K562 (cell line): ENCODE data around the gene TAF5. TPM values are rescaled to one million over a fixed set of nuclear protein-coding genes. Genes with fewer than 3 reads are reported as not detected.
A peak's percentile ranks its signal among the peaks of the same experiment; 100 is the strongest.

Experiments
- ATAC-seq: fragments of 200-7000 bp; cut with Tn5 transposase; 3 replicates; pipeline ENCODE4 v1.9.1; 2020; ENCODE audit warnings: moderate library complexity
- BruUV-seq: library from RNA; stranded (reverse); fragments of 400-500 nt; replicated peaks from 2 replicates; lab custom pipeline; 2021; lab: Mats Ljungman, UMichigan
- CTCF ChIA-PET: fragments of 300-600 bp; formaldehyde crosslinking; extraction: SDS; loops from one replicate; lab custom pipeline; 2021; ENCODE audit warnings: low intra/inter-chr PET ratio; lab: Yijun Ruan, JAX
- POLR2A ChIA-PET: fragments of 300-600, 350-650 bp; sonication (Branson Sonifier 250); formaldehyde crosslinking; extraction: SDS; loops from one replicate; lab custom pipeline; 2021; ENCODE audit warnings: antibody characterized with exemption, inconsistent platforms; lab: Yijun Ruan, JAX
- DNase-seq, 4 experiments: peaks; one replicate each; pipeline versions ENCODE4 v3.0.0 to v3.0.0-alpha.2; 2011 to 2018; ENCODE audit warnings: low spot score in 3 of 4, mixed read lengths in 3 of 4; ENCODE audit errors: extremely low read depth in 1 of 4
- FAIRE-seq: peaks from 2 replicates; lab custom pipeline; 2011; peaks lifted over from hg19 to GRCh38; lab: Jason Lieb, UNC
- H2AFZ ChIP-seq: 2 replicates; pipeline ENCODE4 v1.6.0; 2011; ENCODE audit warnings: low read depth, low read length, control low read depth, inconsistent platforms
- H3K27ac ChIP-seq: fragments of 200-600 bp; 3 replicates; pipeline ENCODE4 v1.8.0; 2011; ENCODE audit warnings: low read depth, mild to moderate bottlenecking, control low read depth, inconsistent platforms, low read length, moderate library complexity, mixed read lengths; ENCODE audit errors: extremely low read depth
- H3K27me3 ChIP-seq, 2 experiments: fragments of 300-600 bp in 1 of 2; 2 replicates in 1 of 2; 3 replicates in 1 of 2; pipeline versions ENCODE4 v1.6.0 to v1.8.0; 2011; ENCODE audit warnings: inconsistent platforms in 2 of 2, low read length in 2 of 2, mild to moderate bottlenecking in 1 of 2, mixed read lengths in 1 of 2, moderate library complexity in 1 of 2; ENCODE audit not compliant: control insufficient read depth in 2 of 2, insufficient read depth in 2 of 2
- H3K36me3 ChIP-seq: fragments of 300-600 bp; 3 replicates; pipeline ENCODE4 v1.8.0; 2011; ENCODE audit warnings: mild to moderate bottlenecking, low read length, inconsistent platforms; ENCODE audit not compliant: control insufficient read depth, insufficient read depth
- H3K4me1 ChIP-seq, 2 experiments: fragments of 200-600 bp in 1 of 2; replicated peaks in 1 of 2; 2 replicates in 1 of 2; 3 replicates in 1 of 2; pipeline versions ENCODE4 v1.5.1 to v1.8.0; 2011; ENCODE audit warnings: inconsistent platforms in 2 of 2, low read length in 2 of 2, mild to moderate bottlenecking in 1 of 2, mixed read lengths in 1 of 2, moderate library complexity in 1 of 2; ENCODE audit not compliant: control insufficient read depth in 2 of 2, insufficient read depth in 2 of 2
- H3K4me2 ChIP-seq: 2 replicates; pipeline ENCODE4 v1.6.1; 2011; ENCODE audit warnings: low read length, control low read depth, inconsistent platforms, mixed read lengths; ENCODE audit not compliant: insufficient read depth
- H3K4me3 ChIP-seq: fragments of 200-600 bp; sonication (generic), shearing (Covaris generic); 2 replicates; pipeline ENCODE4 v1.5.1; 2016; ENCODE audit warnings: control low read depth, inconsistent platforms
- H3K79me2 ChIP-seq: fragments of 200-600 bp; 3 replicates; pipeline ENCODE4 v1.8.0; 2011; ENCODE audit warnings: low read length, inconsistent platforms; ENCODE audit not compliant: control insufficient read depth, insufficient read depth
- H3K9ac ChIP-seq, 2 experiments: 2 replicates each; pipeline versions ENCODE4 v1.6.0 to v1.6.1; 2011; ENCODE audit warnings: low read depth in 2 of 2, low read length in 2 of 2, control low read depth in 1 of 2, inconsistent platforms in 1 of 2, mild to moderate bottlenecking in 1 of 2, mixed read lengths in 1 of 2; ENCODE audit not compliant: insufficient read depth in 1 of 2
- H3K9me1 ChIP-seq: one replicate; pipeline ENCODE4 v1.6.0; 2011; ENCODE audit warnings: inconsistent platforms, mild to moderate bottlenecking, low read length, moderate library complexity; ENCODE audit not compliant: control insufficient read depth, insufficient read depth
- H3K9me3 ChIP-seq: replicated peaks from 2 replicates; pipeline ENCODE4 v1.5.1; 2011; ENCODE audit warnings: low read depth, low read length, inconsistent platforms; ENCODE audit not compliant: control insufficient read depth, insufficient read depth
- H4K20me1 ChIP-seq: replicated peaks from 2 replicates; pipeline ENCODE4 v1.6.1; 2011; ENCODE audit warnings: low read length, inconsistent platforms, mixed read lengths; ENCODE audit not compliant: control insufficient read depth, insufficient read depth
- CC2D1A ChIP-seq: fragments of 450-650 bp; IDR thresholded peaks from 2 replicates; pipeline ENCODE4 v1.6.1; 2017; ENCODE audit warnings: mild to moderate bottlenecking
- ELF1 ChIP-seq: fragments of 200-800 bp; sonication (Bioruptor generic); IDR thresholded peaks from 2 replicates; pipeline ENCODE4 v1.6.1; 2016; ENCODE audit warnings: missing genetic modification characterization, missing compliant biosample characterization
- ESRRA ChIP-seq: fragments of 450-650 bp; IDR thresholded peaks from 2 replicates; pipeline ENCODE4 v1.6.1; 2014; ENCODE audit warnings: low read depth, mild to moderate bottlenecking, moderate library complexity, borderline replicate concordance
- HDAC1 ChIP-seq, 2 experiments: fragments of 450-650 bp; IDR thresholded peaks; 2 replicates each; pipeline ENCODE4 v1.6.1; 2016 to 2017; ENCODE audit warnings: inconsistent platforms in 1 of 2, mild to moderate bottlenecking in 1 of 2, moderate library complexity in 1 of 2
- JUN ChIP-seq, 2 experiments: sonication (generic) in 1 of 2; formaldehyde crosslinking in 1 of 2; IDR thresholded peaks; 2 replicates each; pipeline versions ENCODE4 v1.6.1 to v1.8.0; 2012 to 2022; ENCODE audit warnings: borderline replicate concordance in 2 of 2, mild to moderate bottlenecking in 2 of 2, improper control_type of control experiment in 1 of 2, low read depth in 1 of 2, low read length in 1 of 2, missing genetic modification reagents in 1 of 2
- NUFIP1 ChIP-seq: fragments of 450-650 bp; IDR thresholded peaks from 2 replicates; pipeline ENCODE4 v1.6.1; 2018; ENCODE audit not compliant: partially characterized antibody
- SMARCC2 ChIP-seq: fragments of 450-650 bp; IDR thresholded peaks from 2 replicates; pipeline ENCODE4 v1.6.1; 2017; ENCODE audit warnings: antibody characterized with exemption, moderate library complexity, mild to moderate bottlenecking, low read depth
- SPI1 ChIP-seq: IDR thresholded peaks from 2 replicates; pipeline ENCODE4 v1.6.1; 2011; ENCODE audit warnings: low read depth, low read length, control low read depth, borderline replicate concordance
- WGBS: fragments of 100-300 bp; shearing (Covaris generic); methylation state at CpG from one replicate; pipeline ENCODE4 v1.1.6; 2016; ENCODE audit warnings: low coverage, mixed read lengths; ENCODE audit not compliant: insufficient coverage; ENCODE audit errors: missing lambda C conversion rate; 5-methylcytosine and 5-hydroxymethylcytosine counted together
- in situ Hi-C: fragments of 300-500 bp; cut with MboI; formaldehyde crosslinking; loops from 4 replicates; pipeline ENCODE4 v1.15.0; 2018; ENCODE audit warnings: inconsistent platforms, mixed read lengths
- intact Hi-C: fragments of 100-400 bp; cut with micrococcal nuclease; formaldehyde crosslinking; loops from 2 replicates; pipeline ENCODE4 v1.14.2; 2022
- polyA plus RNA-seq, 8 experiments: library from polyadenylated mRNA; depleted of rRNA in 4 of 8; stranded (reverse) in 5 of 8; unstranded in 3 of 8; fragments of >200 nt; fragmentation: Nextera tagmentation in 2 of 8; fragmentation: Illumina TruSeq in 1 of 8; extraction: Ambion mirVana in 2 of 8; extraction: Trizol in 1 of 8; gene quantifications; 2 replicates each; pipeline versions ENCODE4 v1.2.1 to v1.2.3, GENCODE V29; 2011 to 2014; ENCODE audit warnings: inconsistent platforms in 1 of 8, missing spikeins in 1 of 8
- total RNA-seq, 7 experiments: library from RNA; depleted of rRNA in 6 of 7; stranded (reverse); fragments of >200 nt in 6 of 7; fragmentation: Illumina TruSeq in 2 of 7; extraction: Trizol in 2 of 7; gene quantifications; 2 replicates each; pipeline versions ENCODE4 v1.2.1 to v1.2.3, GENCODE V29; 2011 to 2021; ENCODE audit warnings: low replicate concordance in 1 of 7
- TF ChIP-seq, protein P1 (sequence below): fragments of 450-650 bp; IDR thresholded peaks from 2 replicates; pipeline ENCODE4 v1.6.1; 2014; ENCODE audit warnings: low read depth, mild to moderate bottlenecking, moderate library complexity, borderline replicate concordance
- TF ChIP-seq, protein P2 (sequence below): fragments of 450-650 bp; formaldehyde crosslinking; IDR thresholded peaks from 2 replicates; pipeline ENCODE4 v1.4.0; 2020; ENCODE audit warnings: mild to moderate bottlenecking, moderate library complexity

Gene TAF5
- total and polyA plus RNA-seq, 9 of the 15 experiments (the other 6 are each of a cell fraction or from before 2014, with no cell fraction given), result 4.2 to 11.9 (median 9.3) TPM

DNA sequence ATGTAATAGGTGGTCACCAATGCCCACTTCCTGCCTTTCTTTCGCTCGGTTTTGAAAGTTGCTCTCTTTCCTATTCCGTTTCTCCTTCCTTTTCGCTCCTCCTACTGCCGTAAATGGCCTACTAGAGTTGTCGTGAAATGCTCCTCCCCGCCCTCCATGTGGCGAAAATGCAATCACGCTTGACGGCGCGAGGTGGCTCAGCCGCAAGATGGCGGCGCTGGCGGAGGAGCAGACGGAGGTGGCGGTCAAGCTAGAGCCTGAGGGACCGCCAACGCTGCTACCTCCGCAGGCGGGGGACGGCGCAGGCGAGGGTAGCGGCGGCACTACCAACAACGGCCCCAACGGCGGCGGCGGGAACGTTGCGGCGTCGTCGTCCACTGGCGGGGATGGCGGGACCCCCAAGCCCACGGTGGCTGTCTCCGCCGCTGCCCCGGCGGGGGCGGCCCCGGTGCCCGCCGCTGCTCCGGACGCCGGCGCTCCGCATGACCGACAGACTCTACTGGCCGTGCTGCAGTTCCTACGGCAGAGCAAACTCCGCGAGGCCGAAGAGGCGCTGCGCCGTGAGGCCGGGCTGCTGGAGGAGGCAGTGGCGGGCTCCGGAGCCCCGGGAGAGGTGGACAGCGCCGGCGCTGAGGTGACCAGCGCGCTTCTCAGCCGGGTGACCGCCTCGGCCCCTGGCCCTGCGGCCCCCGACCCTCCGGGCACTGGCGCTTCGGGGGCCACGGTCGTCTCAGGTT lies at the start of gene TAF5 (continued):
- TF ChIP-seq, protein P1, sequence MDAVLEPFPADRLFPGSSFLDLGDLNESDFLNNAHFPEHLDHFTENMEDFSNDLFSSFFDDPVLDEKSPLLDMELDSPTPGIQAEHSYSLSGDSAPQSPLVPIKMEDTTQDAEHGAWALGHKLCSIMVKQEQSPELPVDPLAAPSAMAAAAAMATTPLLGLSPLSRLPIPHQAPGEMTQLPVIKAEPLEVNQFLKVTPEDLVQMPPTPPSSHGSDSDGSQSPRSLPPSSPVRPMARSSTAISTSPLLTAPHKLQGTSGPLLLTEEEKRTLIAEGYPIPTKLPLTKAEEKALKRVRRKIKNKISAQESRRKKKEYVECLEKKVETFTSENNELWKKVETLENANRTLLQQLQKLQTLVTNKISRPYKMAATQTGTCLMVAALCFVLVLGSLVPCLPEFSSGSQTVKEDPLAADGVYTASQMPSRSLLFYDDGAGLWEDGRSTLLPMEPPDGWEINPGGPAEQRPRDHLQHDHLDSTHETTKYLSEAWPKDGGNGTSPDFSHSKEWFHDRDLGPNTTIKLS, result peak; percentile 33; the same call in 1 of the 2 replicates
- TF ChIP-seq SPI1 (peak; percentile 50; the same call in 1 of the 2 replicates), ESRRA (peak; percentile 12; the same call in 1 of the 2 replicates), ELF1 (tag) (peak; percentile 78), JUN (IDR thresholded peaks at IDR 0.05; ENCODE audit: borderline replicate concordance, low read depth, low read length) (no peak), JUN (CRISPR knock-in tag; IDR thresholded peaks at IDR 0.05; ENCODE audit: borderline replicate concordance) (no peak), HDAC1 (IDR thresholded peaks at IDR 0.05) (no peak)
- TF ChIP-seq, all 486 proteins: peak for 82

DNA sequence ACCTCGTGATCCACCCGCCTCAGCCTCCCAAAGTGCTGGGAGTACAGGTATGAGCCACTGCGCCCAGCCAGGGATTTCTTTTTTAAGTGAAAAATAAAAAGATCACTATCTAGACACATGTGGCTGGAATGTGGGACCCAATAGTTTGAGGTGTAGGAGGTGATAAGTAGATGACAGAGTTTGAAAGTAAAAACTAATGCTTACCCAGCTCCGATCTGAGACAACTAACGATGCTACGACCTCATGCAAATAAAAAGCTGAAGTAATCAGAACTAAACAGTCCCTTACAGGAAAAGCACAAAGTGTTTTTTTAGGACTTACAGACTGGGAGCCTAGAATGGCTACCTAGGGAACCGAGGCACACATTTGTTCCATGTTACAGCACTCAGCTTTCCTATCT lies 39.9 kb upstream of the TAF5 start:
- intact Hi-C loops, result no loop called here
- H3K79me2 ChIP-seq, result no peaks in the 10 kb centered on the region; the same call in 2 of the 3 replicates
- BruUV-seq, result no TSS peak
- H2AFZ ChIP-seq, result no peak overlapping the region
- H3K36me3 ChIP-seq, result peaks cover 59% of the 10 kb centered on the region; the same call in 2 of the 3 replicates
- no peak overlapping the region for H3K4me2 ChIP-seq
- H3K9me1 ChIP-seq, result no peaks in the 10 kb centered on the region
- TF ChIP-seq, protein P2, sequence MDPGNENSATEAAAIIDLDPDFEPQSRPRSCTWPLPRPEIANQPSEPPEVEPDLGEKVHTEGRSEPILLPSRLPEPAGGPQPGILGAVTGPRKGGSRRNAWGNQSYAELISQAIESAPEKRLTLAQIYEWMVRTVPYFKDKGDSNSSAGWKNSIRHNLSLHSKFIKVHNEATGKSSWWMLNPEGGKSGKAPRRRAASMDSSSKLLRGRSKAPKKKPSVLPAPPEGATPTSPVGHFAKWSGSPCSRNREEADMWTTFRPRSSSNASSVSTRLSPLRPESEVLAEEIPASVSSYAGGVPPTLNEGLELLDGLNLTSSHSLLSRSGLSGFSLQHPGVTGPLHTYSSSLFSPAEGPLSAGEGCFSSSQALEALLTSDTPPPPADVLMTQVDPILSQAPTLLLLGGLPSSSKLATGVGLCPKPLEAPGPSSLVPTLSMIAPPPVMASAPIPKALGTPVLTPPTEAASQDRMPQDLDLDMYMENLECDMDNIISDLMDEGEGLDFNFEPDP, result no peak
- no peak for TF ChIP-seq NUFIP1
- no peak for TF ChIP-seq SMARCC2
- no peak for TF ChIP-seq CC2D1A
- WGBS, result 94% methylated on average over 5 of the region's 7 CpGs
- no peak overlapping the region for H3K27ac ChIP-seq
- ChIA-PET CTCF (no interaction called here), POLR2A (no interaction called here)
- no peaks in the 10 kb centered on the region; the same call in 1 of the 2 replicates for H3K9me3 ChIP-seq
- H3K4me3 ChIP-seq, result no peak overlapping the region
- H4K20me1 ChIP-seq, result no peaks in the 10 kb centered on the region
- ATAC-seq (no peak), FAIRE-seq (no peak), DNase-seq (no peak)
- in situ Hi-C loops, result no loop called here
- no peaks in the 10 kb centered on the region for H3K4me1 ChIP-seq
- H3K27me3 ChIP-seq, result no peaks in the 10 kb centered on the region
- H3K9ac ChIP-seq, result no peak overlapping the region
